Measurements from ENCODE around the gene LSAMP.

The LSAMP gene

DNA sequence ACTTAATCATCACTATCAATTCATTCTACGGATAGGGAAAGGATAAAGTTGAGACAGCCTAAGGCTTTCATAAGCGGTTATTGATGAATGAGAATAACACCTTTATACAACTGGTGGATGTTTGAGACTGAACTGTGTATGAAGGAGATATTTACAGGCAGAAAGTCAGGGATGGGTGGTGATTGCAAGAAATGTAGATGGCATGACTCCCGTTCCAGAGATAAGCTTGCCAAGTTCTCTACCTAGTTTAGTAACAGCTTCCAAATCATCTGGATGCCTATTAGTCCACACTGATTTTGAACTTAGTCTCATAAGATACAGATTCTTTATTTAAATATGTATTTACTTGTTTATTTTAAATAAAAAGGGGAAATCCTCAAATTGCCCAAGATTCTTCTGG lies 463.2 kb downstream of the LSAMP start:
- TF ChIP-seq, protein P1, sequence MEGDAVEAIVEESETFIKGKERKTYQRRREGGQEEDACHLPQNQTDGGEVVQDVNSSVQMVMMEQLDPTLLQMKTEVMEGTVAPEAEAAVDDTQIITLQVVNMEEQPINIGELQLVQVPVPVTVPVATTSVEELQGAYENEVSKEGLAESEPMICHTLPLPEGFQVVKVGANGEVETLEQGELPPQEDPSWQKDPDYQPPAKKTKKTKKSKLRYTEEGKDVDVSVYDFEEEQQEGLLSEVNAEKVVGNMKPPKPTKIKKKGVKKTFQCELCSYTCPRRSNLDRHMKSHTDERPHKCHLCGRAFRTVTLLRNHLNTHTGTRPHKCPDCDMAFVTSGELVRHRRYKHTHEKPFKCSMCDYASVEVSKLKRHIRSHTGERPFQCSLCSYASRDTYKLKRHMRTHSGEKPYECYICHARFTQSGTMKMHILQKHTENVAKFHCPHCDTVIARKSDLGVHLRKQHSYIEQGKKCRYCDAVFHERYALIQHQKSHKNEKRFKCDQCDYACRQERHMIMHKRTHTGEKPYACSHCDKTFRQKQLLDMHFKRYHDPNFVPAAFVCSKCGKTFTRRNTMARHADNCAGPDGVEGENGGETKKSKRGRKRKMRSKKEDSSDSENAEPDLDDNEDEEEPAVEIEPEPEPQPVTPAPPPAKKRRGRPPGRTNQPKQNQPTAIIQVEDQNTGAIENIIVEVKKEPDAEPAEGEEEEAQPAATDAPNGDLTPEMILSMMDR (IDR thresholded peaks at IDR 0.05) = no peak

DNA sequence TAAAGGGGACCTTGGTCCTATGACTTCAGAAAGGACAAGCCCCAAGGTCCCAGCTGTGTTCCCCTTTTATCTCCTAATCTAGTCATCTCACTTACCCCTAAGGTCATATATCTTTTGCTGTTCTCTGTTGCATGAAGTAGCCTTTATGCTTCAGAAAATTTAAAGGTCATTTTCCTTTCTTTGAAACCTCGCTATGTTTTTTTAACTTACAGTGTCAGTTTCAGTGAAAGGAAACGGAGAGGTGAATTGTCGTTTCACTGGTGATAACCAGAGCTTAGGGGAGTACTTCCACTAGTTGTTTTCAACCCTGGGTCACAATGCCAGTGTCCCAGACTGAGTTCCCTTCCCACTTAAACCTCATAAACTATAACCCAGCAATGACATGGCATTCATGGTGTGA lies 464.6 kb downstream of the LSAMP start:
- TF ChIP-seq, protein P1 (IDR thresholded peaks at IDR 0.05) = no peak

DNA sequence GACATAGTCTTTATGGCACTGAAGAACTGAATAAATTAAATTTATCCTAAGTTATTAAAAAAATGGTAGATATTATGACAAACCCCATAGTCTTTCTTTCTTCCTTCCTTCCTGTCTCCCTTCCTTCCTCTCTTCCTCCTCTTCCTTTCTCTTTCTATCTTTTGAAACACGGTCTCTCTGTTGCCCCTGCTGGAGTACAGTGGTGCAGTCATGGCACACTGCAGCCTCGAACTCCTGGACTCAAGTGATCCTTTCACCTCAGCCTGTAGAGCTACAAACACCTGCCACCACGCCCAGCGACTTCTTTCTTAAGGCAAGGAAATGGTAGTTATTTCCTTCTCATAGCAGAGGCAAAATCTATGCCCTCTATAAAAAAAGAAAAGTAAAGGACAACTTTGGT lies 467.4 kb downstream of the LSAMP start:
- TF ChIP-seq, protein P1 (IDR thresholded peaks at IDR 0.05) = no peak

DNA sequence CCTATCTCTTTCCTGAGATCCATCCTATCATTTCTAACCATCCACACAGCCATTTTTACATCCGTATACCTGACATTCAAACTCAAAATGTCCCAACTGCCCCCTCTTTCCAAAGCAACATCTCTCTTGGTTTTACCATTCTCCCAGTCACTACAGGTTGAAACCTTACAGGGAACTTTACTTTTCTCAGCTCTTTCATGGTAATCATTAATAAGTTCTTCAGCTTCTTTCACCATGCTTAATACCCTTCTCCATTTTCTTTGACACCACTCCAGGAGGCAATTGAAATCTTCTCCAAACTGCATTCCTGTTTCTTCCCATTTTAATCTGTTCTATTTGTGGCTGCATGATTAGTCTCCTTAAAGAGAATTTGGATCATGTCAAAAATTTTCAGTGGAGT lies 469.5 kb downstream of the LSAMP start:
- TF ChIP-seq, protein P1 (IDR thresholded peaks at IDR 0.05) = no peak

DNA sequence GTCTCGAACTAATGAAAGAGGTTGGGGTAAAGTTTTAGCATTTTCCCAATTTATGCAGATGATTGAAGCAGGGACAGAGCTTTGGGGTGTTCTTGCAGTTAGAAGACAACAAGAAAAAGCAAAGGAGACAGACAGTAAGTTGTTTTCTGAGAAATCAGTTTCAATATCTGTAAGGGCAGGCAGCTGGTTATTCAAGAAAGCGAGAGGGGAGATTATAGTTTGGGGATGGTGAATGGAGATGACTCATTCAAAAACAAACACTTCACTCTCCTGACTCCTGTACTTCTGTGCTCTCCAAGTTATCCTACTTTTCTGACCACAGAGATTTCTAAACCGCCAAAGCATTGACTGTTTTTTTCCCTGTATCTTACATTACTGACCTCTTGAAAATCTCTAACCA lies 469.9 kb downstream of the LSAMP start:
- TF ChIP-seq, protein P1 (IDR thresholded peaks at IDR 0.05) = no peak

DNA sequence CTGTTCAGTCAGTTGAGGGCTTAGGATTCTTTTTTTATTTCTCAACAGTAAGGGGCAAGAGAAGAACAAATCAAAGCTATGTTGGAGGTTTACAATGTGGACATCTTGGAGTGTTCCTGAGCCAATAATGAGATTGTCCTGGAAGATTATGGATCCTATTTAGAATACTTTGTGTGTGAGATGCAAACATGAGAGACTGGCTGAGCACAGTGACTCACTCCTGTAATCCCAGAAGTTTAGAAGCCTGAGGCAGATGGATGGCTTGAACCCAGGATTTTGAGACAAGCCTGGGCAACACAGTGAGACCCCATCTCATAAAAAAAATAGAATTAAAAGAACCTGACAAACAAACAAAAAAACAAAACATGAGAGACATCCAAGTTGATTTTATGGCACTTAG lies 470.3 kb downstream of the LSAMP start:
- TF ChIP-seq, protein P1 (IDR thresholded peaks at IDR 0.05) = no peak

DNA sequence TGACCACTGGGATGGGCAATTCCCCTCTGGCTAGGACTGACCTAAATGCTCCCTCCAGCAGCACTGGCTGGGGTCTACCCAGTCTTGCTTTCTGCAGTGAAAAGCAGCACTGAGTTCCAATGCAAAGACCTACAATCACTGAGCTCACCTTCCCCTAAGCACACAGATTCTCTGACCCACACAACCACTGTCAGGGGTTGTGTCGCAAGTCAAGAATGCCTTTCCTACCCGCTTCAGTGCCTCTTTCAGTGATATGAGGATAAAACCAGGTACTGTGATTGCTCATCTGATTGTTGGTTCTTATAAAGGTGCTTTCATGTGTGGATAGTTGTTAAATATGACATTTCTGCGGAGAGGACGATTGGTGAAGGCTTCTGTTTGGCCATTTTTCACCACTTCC lies 476.4 kb downstream of the LSAMP start:
- TF ChIP-seq, protein P1 (IDR thresholded peaks at IDR 0.05) = no peak

DNA sequence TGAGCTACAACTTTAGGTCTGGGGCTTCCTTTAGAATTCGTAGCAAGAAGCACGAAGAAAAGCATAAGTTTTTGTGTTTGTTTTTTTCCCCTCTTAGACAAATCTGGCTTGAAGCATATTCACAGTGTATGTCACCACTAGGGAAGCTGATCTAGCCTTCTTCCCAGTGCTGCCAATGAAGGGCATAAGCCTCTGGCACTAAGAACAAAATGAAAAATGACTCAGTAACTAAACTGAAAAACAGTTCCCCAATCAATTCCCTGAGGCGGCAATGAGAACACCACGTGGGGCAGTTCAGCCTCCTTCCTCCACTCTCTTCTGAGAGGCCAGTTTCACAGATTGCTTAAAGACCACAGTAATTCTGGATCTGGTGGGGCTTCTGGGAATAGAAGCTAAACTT lies 483.9 kb downstream of the LSAMP start:
- TF ChIP-seq, protein P1 (IDR thresholded peaks at IDR 0.05) = no peak

Data from LNCAP (cell line).